Right lobe of liver (tissue), 6 donors: ENCODE data around the gene TEX54. TPM values are rescaled to one million over a fixed set of nuclear protein-coding genes. Genes with fewer than 3 reads are reported as not detected.

ENCODE experiments used
- ATAC-seq, 4 donors: fragments of 200-7000 bp; cut with Tn5 transposase; one replicate each; pipeline ENCODE4 v1.9.1; 2020; ENCODE audit warnings: mild to moderate bottlenecking in 4 of 4, moderate library complexity in 4 of 4
- DNase-seq, 3 donors: peaks; one replicate each; pipeline ENCODE4 v3.0.0-alpha.2; 2020
- H3K27ac ChIP-seq, 3 donors: fragments of 200-600 bp; one replicate each; pipeline ENCODE4 v1.8.0; 2022
- H3K27me3 ChIP-seq, 2 donors: fragments of 200-600 bp; one replicate each; pipeline ENCODE4 v1.8.0; 2022
- H3K36me3 ChIP-seq, 4 donors: fragments of 200-600 bp; sonication (generic) in 1 of 4; one replicate each; pipeline versions ENCODE4 v1.5.1 to v1.8.0; 2017 to 2022; ENCODE audit warnings: control low read depth in 1 of 4
- H3K4me1 ChIP-seq, 4 donors: fragments of 200-600 bp; sonication (generic) in 1 of 4; one replicate each; pipeline versions ENCODE4 v1.5.1 to v1.8.0; 2017 to 2022; ENCODE audit warnings: control low read depth in 1 of 4
- H3K4me3 ChIP-seq, 3 donors: fragments of 200-600 bp; one replicate each; pipeline ENCODE4 v1.8.0; 2022
- H3K9me3 ChIP-seq, 4 donors: fragments of 200-600 bp; sonication (generic) in 1 of 4; one replicate each; pipeline versions ENCODE4 v1.5.1 to v1.8.0; 2017 to 2022; ENCODE audit warnings: control low read depth in 1 of 4
- CTCF ChIP-seq, 4 donors: fragments of 200-600 bp in 3 of 4; fragments of 450-650 bp in 1 of 4; IDR thresholded peaks; one replicate each; pipeline versions ENCODE4 v1.5.1 to v1.8.0; 2016 to 2022; ENCODE audit warnings: antibody characterized with exemption in 4 of 4, mild to moderate bottlenecking in 2 of 4
- POLR2A ChIP-seq: fragments of 450-650 bp; IDR thresholded peaks from one replicate; pipeline ENCODE4 v1.6.1; 2017; ENCODE audit warnings: antibody characterized with exemption, mild to moderate bottlenecking
- WGBS: methylation state at CpG from one replicate; pipeline ENCODE4 v1.1.6; 2018; ENCODE audit warnings: low coverage, low lambda C conversion rate; ENCODE audit not compliant: insufficient coverage; ENCODE audit errors: missing lambda C conversion rate; 5-methylcytosine and 5-hydroxymethylcytosine counted together
- intact Hi-C, 2 donors: fragments of 100-400 bp; cut with DNase I; formaldehyde crosslinking; loops; one replicate each; pipeline versions ENCODE4 v1.11.2 to v1.14.1; 2022
- total RNA-seq, 6 experiments: library from RNA; depleted of rRNA in 2 of 6; stranded (reverse); fragments of >200 nt in 2 of 6; fragmentation: NEBNext Ultra II Directional in 3 of 6; extraction: Animal tissue kit (Norgen Biotek cat#: 25700) in 3 of 6; gene quantifications; one replicate each; pipeline versions ENCODE4 v1.1.0 to v1.2.4, GENCODE V29; 2016 to 2023
- donor health status: DM: no; HTN: yes; CAD: no.
- donor health status: DM: no; HTN: no; CAD: no.
- donor health status: DM: no; HTN: no; CAD: no.
- donor health status: DM: no; HTN: yes; CAD: no.
- donor health status: DM: no; HTN: yes; CAD: no.

Gene TEX54
- total RNA-seq, 6 experiments from 2014 or later: not detected

DNA sequence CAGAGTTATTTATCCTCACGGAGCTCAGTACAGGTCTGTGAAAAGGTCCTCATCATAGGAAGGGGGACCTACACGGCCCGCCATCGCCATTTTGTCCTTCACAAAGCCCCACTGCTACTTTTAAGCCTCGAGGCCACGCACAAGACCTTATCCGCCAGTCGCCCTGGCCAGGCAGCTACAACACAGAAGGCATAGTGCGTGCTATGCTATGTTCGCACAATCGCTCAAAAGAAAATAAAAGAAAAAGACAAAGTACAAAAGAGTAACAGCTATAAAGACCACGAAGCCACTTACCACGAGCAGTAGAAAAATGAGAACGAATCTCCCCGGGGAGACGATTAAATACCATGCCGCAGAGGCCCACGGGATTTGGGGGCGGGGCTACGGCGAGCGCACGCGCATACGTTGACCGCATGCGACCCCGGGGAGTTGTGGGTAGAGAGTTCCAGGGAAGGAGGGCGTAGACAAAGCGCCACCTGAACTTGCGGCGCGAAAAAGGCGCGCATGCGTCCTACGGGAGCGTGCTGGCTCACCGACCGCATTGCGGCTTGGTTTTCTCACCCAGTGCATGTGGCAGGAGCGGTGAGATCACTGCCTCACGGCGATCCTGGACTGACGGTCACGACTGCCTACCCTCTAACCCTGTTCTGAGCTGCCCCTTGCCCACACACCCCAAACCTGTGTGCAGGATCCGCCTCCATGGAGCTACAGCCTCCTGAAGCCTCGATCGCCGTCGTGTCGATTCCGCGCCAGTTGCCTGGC is 23.1 kb upstream of the TEX54 start:
- no peak for TF ChIP-seq CTCF (IDR thresholded peaks at IDR 0.05)
- peak; percentile 92 for TF ChIP-seq POLR2A

DNA sequence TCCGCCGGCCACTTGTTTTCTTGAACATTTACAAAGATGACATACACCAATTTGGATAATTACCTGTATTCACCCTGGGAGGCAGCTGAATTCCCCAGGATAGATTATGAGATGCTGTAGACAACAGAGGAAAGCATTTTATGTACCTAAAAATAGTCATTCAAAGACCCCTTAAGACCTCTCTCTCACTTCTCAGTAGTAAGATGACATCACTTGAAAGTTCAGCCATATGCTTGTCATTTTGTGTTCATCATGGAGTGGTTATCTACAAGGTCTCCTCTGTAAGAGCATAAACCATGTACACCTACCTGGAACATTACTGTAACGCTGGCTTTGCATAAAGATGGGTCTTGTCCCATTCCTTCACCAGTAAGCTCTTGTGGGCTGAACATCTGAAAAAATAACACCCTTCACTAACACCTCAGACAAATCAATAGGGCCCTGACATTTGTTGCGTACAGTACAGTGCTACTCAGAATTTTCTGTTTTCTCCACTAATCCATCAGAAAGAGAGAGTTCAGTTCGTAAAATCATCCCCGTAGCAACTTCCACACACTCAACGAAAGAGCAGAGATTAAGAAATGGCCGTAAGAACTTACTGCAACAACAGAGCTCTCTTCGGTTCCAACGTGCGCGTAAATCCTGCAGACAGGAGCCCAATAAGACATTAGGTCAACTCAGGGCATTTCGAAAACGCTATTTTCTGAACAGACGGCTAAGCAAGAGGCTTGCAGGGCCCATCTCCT is 22.4 kb upstream of the TEX54 start:
- Histone ChIP-seq H3K4me1 (peaks cover 0 to 19% (median 5%) of the 10 kb centered on the region in 4 donors), H3K36me3 (peaks cover 0 to 25% (median 15%) of the 10 kb centered on the region in 4 donors), H3K27me3 (no peaks in the 10 kb centered on the region), H3K4me3 (peak overlapping the region; percentile 69 to 80 (median 76)), H3K27ac (peak overlapping the region in 2 of 3 donors; percentile 30 to 48), H3K9me3 (no peaks in the 10 kb centered on the region)
- TF ChIP-seq CTCF (IDR thresholded peaks at IDR 0.05) (no peak), POLR2A (no peak)
- intact Hi-C loops: loop anchor here in 1 of 2 donors (10.0 kb wide), 1 partner anchor 70 kb away; the partner anchor contains the start of gene TMEM179B
- WGBS: 4% methylated on average over 15 of the region's 15 CpGs
- DNase-seq (no peak), ATAC-seq (peak in 1 of 4 donors; percentile 5)

More for the DNA sequence above, 23.1 kb upstream of the TEX54 start:
- Histone ChIP-seq H3K4me3 (peak overlapping the region; percentile 69 to 80 (median 76)), H3K36me3 (peaks cover 0 to 25% (median 15%) of the 10 kb centered on the region in 4 donors), H3K27me3 (no peaks in the 10 kb centered on the region), H3K9me3 (no peaks in the 10 kb centered on the region), H3K4me1 (peaks cover 0 to 19% (median 5%) of the 10 kb centered on the region in 4 donors), H3K27ac (peak overlapping the region; percentile 28 to 63 (median 48))
- ATAC-seq: peak; percentile 98 to 99 (median 98)
- intact Hi-C loops: loop anchor here in 1 of 2 donors (10.0 kb wide), 1 partner anchor 71 kb away; the partner anchor contains the start of gene TMEM179B
- under 1% methylated on average over 29 of the region's 54 CpGs for WGBS
- DNase-seq: peak; percentile 96 to 97 (median 97)

GRCh38 chr11:62854013-62854824 is 21.6 kb upstream of the TEX54 start:
- Histone ChIP-seq H3K9me3 (no peaks in the 10 kb centered on the region), H3K27ac (no peak overlapping the region), H3K4me3 (peak overlapping the region; percentile 69 to 80 (median 76)), H3K36me3 (peaks cover 0 to 25% (median 15%) of the 10 kb centered on the region in 4 donors), H3K4me1 (peaks cover 0 to 19% (median 5%) of the 10 kb centered on the region in 4 donors), H3K27me3 (no peaks in the 10 kb centered on the region)
- intact Hi-C loops: loop anchor here in 1 of 2 donors (10.0 kb wide), 1 partner anchor 69 kb away; the partner anchor contains the start of gene TMEM179B
- 26% methylated on average over 8 of the region's 8 CpGs for WGBS
- no peak for ATAC-seq
- TF ChIP-seq POLR2A: no peak
- no peak for TF ChIP-seq CTCF (IDR thresholded peaks at IDR 0.05)
- no peak for DNase-seq
